HuH-7.5 (cell line): Measurements from ENCODE around the gene TRPV2.

Source experiments
- DNase-seq: peaks from one replicate; pipeline ENCODE4 v3.0.0; 2011; ENCODE audit warnings: low spot score

The TRPV2 gene

GRCh38 chr17:16455997-16456741 lies 40.8 kb downstream of the TRPV2 start:
- DNase-seq: no peak

- DNase-seq: no peak
Measured at GRCh38 chr17:16456742-16457316, 41.5 kb downstream of the TRPV2 start.

- DNase-seq: no peak
Measured at GRCh38 chr17:16459271-16459670, 43.9 kb downstream of the TRPV2 start.

GRCh38 chr17:16459855-16460550 lies 44.6 kb downstream of the TRPV2 start:
- no peak for DNase-seq

DNA sequence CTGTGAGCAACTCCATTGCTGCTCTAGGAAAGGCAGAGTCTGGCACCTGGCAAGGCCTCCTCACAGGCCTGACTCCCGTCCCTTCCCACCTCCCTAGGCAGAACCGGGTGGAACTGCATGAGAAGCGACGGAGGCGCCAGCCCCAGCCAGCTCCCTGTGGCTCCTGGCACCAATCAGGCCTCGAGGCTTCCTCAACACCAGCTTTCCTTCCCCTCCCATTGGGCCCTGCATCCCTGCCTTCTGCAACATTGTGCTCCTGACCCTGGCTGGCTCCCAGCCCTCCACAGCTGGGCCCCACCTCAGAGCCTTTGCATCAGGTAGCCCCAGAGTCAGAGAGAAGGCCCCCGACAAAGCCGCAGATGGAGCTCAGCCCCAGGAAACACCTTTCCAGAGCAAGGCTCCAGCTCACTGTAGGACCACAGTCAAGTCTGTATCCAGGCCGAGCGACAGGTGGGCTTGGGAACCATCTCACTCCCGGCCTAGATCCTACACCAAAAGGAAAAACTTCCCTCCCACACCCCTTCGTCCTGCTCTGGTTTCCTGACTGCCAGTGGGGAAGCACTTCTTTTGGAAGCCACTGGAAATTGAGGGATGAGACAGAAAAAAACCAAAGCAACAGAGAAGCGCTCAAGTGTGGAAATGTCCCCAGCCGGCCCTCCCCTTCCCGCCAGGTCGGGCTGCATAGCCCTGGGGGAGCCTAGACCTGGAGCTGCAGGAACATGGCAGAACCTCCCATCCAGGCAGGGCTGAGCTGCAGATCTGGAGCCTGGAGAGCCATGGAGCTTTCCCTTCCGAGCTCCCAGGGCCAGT lies 45.6 kb downstream of the TRPV2 start:
- no peak for DNase-seq

DNA sequence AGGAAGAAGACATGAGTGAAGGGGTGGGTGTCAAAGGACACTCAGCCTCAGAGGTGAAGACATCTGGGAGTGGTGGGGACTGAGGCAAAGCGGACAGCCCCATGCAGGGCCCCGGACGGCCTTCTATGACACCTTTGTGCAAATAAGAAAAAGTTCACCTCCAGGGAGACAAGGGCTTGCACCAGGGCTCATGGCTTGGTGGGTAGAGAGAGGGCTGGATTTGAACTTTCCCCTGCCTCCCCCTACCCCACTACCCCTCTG lies 46.2 kb downstream of the TRPV2 start:
- no peak for DNase-seq

DNA sequence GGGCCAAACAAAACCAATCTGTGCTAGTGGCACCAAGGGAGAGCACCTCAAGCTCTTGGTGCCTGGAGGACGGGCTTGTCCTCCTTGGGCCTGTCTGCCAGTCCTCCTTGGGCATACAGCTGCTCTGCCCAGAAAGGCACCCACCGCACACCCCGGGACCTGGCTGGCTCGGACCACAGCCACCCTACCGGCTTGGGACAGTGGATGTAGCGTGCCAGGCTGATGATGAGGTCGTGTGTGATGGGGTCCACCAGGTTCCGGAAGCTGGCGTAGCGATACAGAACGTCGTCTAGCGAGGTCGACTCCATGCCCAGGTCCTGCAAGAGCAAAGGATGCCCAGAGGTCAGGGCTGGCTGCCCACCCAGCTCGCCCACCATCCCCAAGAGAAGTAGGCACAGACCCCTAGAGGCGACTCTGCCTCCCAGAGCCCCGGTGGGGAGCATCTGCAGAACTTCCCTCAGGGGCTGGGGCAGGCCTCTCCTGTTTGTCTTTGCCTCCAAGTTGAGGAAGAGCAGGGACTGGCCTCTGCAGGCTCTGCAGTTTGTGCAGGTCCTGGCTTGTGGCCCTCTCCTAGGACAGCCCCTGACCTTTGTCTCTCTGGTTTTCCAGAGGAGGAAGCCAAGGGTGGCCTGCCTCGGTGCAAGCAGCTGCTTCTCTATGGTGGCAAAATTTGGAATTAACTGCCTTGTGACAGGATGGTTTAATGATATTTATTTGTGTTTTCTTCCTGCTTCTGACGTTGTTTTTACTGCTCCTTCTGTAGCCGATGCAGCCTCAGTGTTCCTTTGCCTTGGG lies 46.9 kb downstream of the TRPV2 start:
- DNase-seq: no peak

DNA sequence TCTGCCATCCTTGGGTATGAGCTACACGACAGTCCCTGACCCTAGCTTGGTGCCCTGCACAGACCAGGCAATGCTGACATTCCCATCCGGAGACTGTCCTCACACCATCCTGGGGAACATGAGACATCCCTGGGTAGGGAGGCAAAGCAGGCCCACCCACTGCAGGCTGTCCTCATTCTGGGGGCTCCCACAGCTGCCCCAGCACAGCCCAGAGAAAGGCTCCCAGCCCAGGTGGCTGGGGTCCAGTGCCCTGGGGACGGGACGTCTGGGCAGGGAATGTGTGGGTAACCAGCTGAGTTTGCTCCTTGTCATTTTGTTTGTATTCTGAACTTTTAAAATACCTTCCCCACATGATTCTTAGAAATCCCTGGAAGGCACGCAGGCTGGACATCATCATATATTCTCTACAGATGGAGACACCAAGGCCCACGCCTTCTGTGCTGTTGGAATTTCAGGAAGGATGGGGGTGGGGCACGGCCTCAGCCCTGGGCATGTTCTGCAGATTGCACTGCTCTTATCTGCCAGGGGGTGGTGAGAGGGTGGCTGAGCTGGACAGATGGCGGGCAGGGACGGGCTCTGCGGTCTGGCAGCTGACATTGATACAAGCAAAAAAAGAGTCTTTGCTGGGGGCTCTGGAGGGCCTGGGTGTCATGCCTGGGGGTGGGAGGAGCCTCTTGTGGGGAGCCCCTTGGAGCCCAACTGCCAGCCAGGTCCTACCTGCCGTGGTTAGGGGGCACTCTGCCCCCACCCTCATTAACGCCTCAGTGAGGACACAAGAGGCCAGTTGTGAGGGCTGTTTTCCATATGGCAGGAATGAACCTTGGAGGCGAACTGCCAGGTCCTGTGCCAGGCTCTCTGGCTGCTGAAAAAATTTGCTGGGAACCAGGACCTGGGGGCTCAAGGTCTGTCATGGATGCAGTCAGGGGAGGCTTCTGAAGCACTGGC lies 48.3 kb downstream of the TRPV2 start:
- DNase-seq: no peak

GRCh38 chr17:16464303-16465051 lies 49.1 kb downstream of the TRPV2 start:
- DNase-seq: no peak

DNA sequence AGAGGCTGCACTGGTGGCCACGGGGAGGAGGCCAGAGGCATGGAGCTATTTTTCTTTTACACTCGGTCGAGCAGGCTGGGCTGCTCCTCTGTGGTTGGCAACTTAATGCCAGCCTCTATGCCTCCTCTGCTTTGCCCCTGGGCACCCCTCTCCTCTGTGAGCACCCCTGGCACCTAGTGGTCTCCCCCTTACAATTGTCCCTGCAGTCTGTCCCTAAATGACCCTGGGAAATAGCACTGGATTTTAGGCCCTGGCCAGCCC lies 49.6 kb downstream of the TRPV2 start:
- DNase-seq: no peak

DNA sequence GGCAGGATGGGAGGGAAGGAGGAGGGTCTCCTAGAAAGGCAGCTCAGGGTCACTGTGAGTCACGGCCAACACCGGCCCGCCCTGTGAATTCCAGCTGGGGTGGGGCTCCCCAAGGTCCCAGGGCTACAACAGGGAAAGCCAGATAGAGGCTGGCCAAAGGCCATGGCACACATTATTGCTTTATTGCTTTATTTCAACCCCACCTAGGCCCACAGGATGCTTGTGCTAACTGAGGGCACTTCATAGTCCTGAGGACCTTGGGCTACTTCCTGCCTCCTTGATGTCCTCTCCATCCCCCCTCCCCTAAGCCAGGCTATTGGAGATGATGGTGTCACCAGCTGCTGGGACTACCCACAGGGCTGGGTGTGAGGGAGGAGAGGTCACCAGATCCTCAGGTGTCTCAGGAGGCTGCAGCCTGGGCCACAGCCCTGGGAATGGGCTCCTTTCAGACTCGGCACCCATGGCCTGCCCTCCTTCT lies 50.5 kb downstream of the TRPV2 start:
- no peak for DNase-seq

- no peak for DNase-seq
Measured at GRCh38 chr17:16466407-16466806, 51.0 kb downstream of the TRPV2 start.

GRCh38 chr17:16467044-16467443 lies 51.7 kb downstream of the TRPV2 start:
- DNase-seq: no peak

DNA sequence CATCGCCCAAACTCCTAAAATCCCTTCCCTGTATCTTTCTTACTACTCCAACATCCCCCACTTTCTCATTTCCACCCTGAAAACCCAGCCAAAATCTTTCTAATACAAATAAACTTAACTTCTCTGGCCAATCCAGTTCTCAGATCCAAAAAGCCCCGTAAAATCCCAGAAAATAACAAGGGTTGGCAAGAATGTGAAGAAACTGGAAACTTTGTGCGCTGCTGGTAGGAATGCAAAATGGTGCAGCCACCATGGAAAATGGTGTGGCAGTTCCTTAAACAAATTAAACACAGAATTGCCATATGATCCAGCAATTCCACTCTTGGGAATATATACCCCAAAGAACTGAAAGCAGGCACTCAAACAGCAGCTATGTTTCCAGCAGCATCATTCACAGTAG lies 52.5 kb downstream of the TRPV2 start:
- no peak for DNase-seq

DNA sequence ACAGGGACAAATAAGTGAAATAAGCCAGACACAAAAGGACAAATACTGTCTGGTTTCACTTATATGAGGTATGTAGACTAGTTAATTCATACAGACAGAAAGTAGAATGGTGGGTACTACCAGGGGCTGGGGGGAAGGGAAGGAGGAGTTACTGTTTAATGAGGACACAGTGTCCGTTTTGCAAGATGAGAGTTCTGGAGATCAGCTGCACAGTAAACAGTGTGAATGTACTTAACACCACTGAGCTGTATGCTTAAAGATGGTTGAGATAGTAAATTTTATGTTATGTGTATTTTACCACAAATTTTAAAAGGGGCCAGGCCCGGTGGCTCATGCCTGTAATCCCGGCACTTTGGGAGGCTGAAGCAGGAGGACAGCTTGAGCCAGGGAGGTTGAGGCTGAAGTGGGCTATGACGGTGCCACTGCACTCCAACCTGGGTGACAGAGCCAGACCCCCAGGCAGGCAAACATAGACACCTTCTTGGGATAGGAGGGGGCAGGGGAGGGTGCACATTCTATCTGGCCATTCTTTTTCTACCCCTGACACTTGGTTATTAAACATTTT lies 53.1 kb downstream of the TRPV2 start:
- DNase-seq: no peak

DNA sequence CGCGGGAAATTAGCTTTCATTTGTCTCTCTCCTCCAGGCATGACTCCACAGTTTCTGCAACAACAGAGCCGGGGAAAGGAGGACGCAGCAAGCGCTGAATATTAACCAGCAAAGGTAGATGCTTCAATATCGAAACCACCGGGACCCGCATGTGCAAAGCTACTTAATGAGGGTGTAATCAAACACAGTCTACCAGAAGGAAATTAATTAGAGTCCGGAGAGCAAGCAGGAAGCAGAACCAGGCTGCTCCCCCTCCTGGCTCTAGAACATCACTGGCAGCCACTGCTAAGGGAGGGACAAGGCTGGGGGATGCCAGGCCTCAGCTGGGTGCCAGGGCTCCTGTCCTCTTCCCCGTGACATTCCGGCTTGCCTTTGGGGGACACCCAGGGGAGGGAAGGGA lies 54.9 kb downstream of the TRPV2 start:
- DNase-seq: no peak

- no peak for DNase-seq
Measured at GRCh38 chr17:16471295-16471694, 55.9 kb downstream of the TRPV2 start.

GRCh38 chr17:16472539-16472938 lies 57.2 kb downstream of the TRPV2 start:
- no peak for DNase-seq

- no peak for DNase-seq
Measured at GRCh38 chr17:16473044-16474011, 58.0 kb downstream of the TRPV2 start.
